NCI-H187 (cell line): ENCODE data around the gene ZSCAN20.
A peak's percentile ranks its signal among the peaks of the same experiment; 100 is the strongest.

Experiments
- DNase-seq, 2 experiments: peaks; one replicate each; lab custom pipeline; 2025; lab: John Stamatoyannopoulos, UW

ZSCAN20 gene

GRCh38 chr1:33443705-33444180, 28.7 kb upstream of the ZSCAN20 start:
- DNase-seq = no peak

- DNase-seq = no peak
Observed at GRCh38 chr1:33445108-33445507, 27.3 kb upstream of the ZSCAN20 start.

GRCh38 chr1:33446590-33446989, 25.9 kb upstream of the ZSCAN20 start:
- no peak for DNase-seq

GRCh38 chr1:33454646-33455282, 17.7 kb upstream of the ZSCAN20 start:
- DNase-seq = no peak

GRCh38 chr1:33455539-33456501, 16.6 kb upstream of the ZSCAN20 start:
- peak; percentile 25 to 28 for DNase-seq

- DNase-seq = no peak
Observed at GRCh38 chr1:33456502-33456886, 16.0 kb upstream of the ZSCAN20 start.

GRCh38 chr1:33459691-33460090, 12.8 kb upstream of the ZSCAN20 start:
- no peak for DNase-seq

GRCh38 chr1:33460144-33460543, 12.3 kb upstream of the ZSCAN20 start:
- no peak for DNase-seq

- DNase-seq = no peak
Observed at GRCh38 chr1:33460947-33461629, 11.4 kb upstream of the ZSCAN20 start.

- no peak for DNase-seq
Observed at GRCh38 chr1:33462405-33463164, 9.9 kb upstream of the ZSCAN20 start.

GRCh38 chr1:33464552-33464951, 7.9 kb upstream of the ZSCAN20 start:
- DNase-seq = no peak

GRCh38 chr1:33465316-33465715, 7.1 kb upstream of the ZSCAN20 start:
- no peak for DNase-seq

GRCh38 chr1:33466159-33466558, 6.3 kb upstream of the ZSCAN20 start:
- DNase-seq = no peak

GRCh38 chr1:33468011-33468410, 4.4 kb upstream of the ZSCAN20 start:
- DNase-seq = no peak

GRCh38 chr1:33468531-33468930, 3.9 kb upstream of the ZSCAN20 start:
- no peak for DNase-seq

- no peak for DNase-seq
Observed at GRCh38 chr1:33468967-33469366, 3.5 kb upstream of the ZSCAN20 start.

- no peak for DNase-seq
Observed at GRCh38 chr1:33469691-33470090, 2.8 kb upstream of the ZSCAN20 start.

- peak; percentile 29 to 77 for DNase-seq
Observed at GRCh38 chr1:33470495-33471012, 1.9 kb upstream of the ZSCAN20 start.

- DNase-seq = no peak
Observed at GRCh38 chr1:33471416-33471815, 1.0 kb upstream of the ZSCAN20 start.

GRCh38 chr1:33473900-33474299, 1.5 kb downstream of the ZSCAN20 start:
- DNase-seq = no peak

GRCh38 chr1:33477451-33477850, 5.0 kb downstream of the ZSCAN20 start:
- DNase-seq = no peak

- no peak for DNase-seq
Observed at GRCh38 chr1:33482412-33482811, 10.0 kb downstream of the ZSCAN20 start.
